ENCODE data around the gene FBXL17. TPM values are rescaled to one million over a fixed set of nuclear protein-coding genes. Genes with fewer than 3 reads are reported as not detected.

The FBXL17 gene
- total RNA-seq, 2 experiments from 2014 or later, result 6.6 to 9.4 TPM

GRCh38 chr5:108387758-108388157 is 5.9 kb upstream of the FBXL17 start:
- no peaks in the 10 kb centered on the region for H3K36me3 Mint-ChIP-seq (ENCODE audit: low read depth)
- no peaks in the 10 kb centered on the region for H3K27me3 Mint-ChIP-seq (ENCODE audit: low read depth)

GRCh38 chr5:108386345-108387061 is 4.6 kb upstream of the FBXL17 start:
- CTCF ChIA-PET, result no interaction called here
- Mint-ChIP-seq H3K27ac (no peak overlapping the region), H3K36me3 (ENCODE audit: low read depth) (no peaks in the 10 kb centered on the region), H3K4me3 (no peak overlapping the region), H3K4me1 (ENCODE audit: low read depth) (peaks cover 12% of the 10 kb centered on the region), H3K9me3 (ENCODE audit: insufficient read depth) (no peaks in the 10 kb centered on the region), H3K27me3 (ENCODE audit: low read depth) (no peaks in the 10 kb centered on the region)
- POLR2A ChIA-PET, result no interaction called here
- DNase-seq (no peak), ATAC-seq (no peak)

More at GRCh38 chr5:108387758-108388157, 5.9 kb upstream of the FBXL17 start:
- ChIA-PET POLR2A (no interaction called here), CTCF (no interaction called here)
- no peaks in the 10 kb centered on the region for H3K9me3 Mint-ChIP-seq (ENCODE audit: insufficient read depth)
- H3K4me1 Mint-ChIP-seq (ENCODE audit: low read depth), result peaks cover 11% of the 10 kb centered on the region
- no peak overlapping the region for H3K27ac Mint-ChIP-seq
- DNase-seq (no peak), ATAC-seq (no peak)
- H3K4me3 Mint-ChIP-seq, result no peak overlapping the region

GRCh38 chr5:108384741-108385140 is 2.8 kb upstream of the FBXL17 start:
- DNase-seq, result no peak
- Mint-ChIP-seq H3K4me1 (ENCODE audit: low read depth) (peaks cover 14% of the 10 kb centered on the region), H3K36me3 (ENCODE audit: low read depth) (peaks cover 2% of the 10 kb centered on the region), H3K4me3 (no peak overlapping the region), H3K27me3 (ENCODE audit: low read depth) (no peaks in the 10 kb centered on the region), H3K9me3 (ENCODE audit: insufficient read depth) (no peaks in the 10 kb centered on the region), H3K27ac (no peak overlapping the region)
- ChIA-PET POLR2A (no interaction called here), CTCF (interaction anchor here (1.9 kb wide), 1 partner anchor 124 kb away, joined by 6 read pairs; no protein-coding TSS in a partner anchor)
- no peak for ATAC-seq

- ATAC-seq (peak; percentile 5), DNase-seq (peak; percentile 38)
- Mint-ChIP-seq H3K27me3 (ENCODE audit: low read depth) (no peaks in the 10 kb centered on the region), H3K27ac (peak overlapping the region; percentile 97), H3K4me3 (peak overlapping the region; percentile 93), H3K9me3 (ENCODE audit: insufficient read depth) (no peaks in the 10 kb centered on the region), H3K4me1 (ENCODE audit: low read depth) (peaks cover 25% of the 10 kb centered on the region), H3K36me3 (ENCODE audit: low read depth) (peaks cover 8% of the 10 kb centered on the region)
- CTCF ChIA-PET, result interaction anchor here (0.6 to 1.8 kb wide), 2 partner anchors 37 to 123 kb away, joined by 3 to 6 read pairs; no protein-coding TSS in a partner anchor
- POLR2A ChIA-PET, result interaction anchor here (0.6 to 1.5 kb wide), 9 partner anchors 14 to 1029 kb away, joined by 3 to 10 read pairs (median 3); partner anchors contain the start of gene PJA2
These were observed 959 bp upstream of the FBXL17 start for GRCh38 chr5:108382784-108383330.

- H3K4me3 Mint-ChIP-seq, result peak overlapping the region; percentile 93
- H3K27me3 Mint-ChIP-seq (ENCODE audit: low read depth), result no peaks in the 10 kb centered on the region
- H3K4me1 Mint-ChIP-seq (ENCODE audit: low read depth), result peaks cover 25% of the 10 kb centered on the region
- ChIA-PET CTCF (interaction anchor here (1.6 kb wide), 1 partner anchor 121 kb away, joined by 6 read pairs; no protein-coding TSS in a partner anchor), POLR2A (interaction anchor here (0.6 to 1.5 kb wide), 7 partner anchors 121 to 1310 kb away, joined by 3 to 10 read pairs (median 4); partner anchors contain the start of gene PJA2)
- peak; percentile 73 for ATAC-seq
- peak; percentile 79 for DNase-seq
- H3K9me3 Mint-ChIP-seq (ENCODE audit: insufficient read depth), result peaks cover 8% of the 10 kb centered on the region
- H3K36me3 Mint-ChIP-seq (ENCODE audit: low read depth), result peaks cover 15% of the 10 kb centered on the region
- peak overlapping the region; percentile 97 for H3K27ac Mint-ChIP-seq
These were observed 446 bp downstream of the FBXL17 start for GRCh38 chr5:108381350-108381953.

GRCh38 chr5:108380531-108381349 is 1.2 kb downstream of the FBXL17 start:
- peak; percentile 4 for ATAC-seq
- DNase-seq, result peak; percentile 55
- peaks cover 15% of the 10 kb centered on the region for H3K9me3 Mint-ChIP-seq (ENCODE audit: insufficient read depth)
- H3K27me3 Mint-ChIP-seq (ENCODE audit: low read depth), result no peaks in the 10 kb centered on the region
- POLR2A ChIA-PET, result interaction anchor here (0.6 to 1.4 kb wide), 3 partner anchors 9 to 120 kb away, joined by 3 to 4 read pairs (median 3); no protein-coding TSS in a partner anchor
- H3K27ac Mint-ChIP-seq, result peak overlapping the region; percentile 97
- H3K4me1 Mint-ChIP-seq (ENCODE audit: low read depth), result peaks cover 25% of the 10 kb centered on the region
- H3K4me3 Mint-ChIP-seq, result peak overlapping the region; percentile 93
- CTCF ChIA-PET, result interaction anchor here (1.0 to 1.6 kb wide), 2 partner anchors 35 to 120 kb away, joined by 3 to 6 read pairs; no protein-coding TSS in a partner anchor
- peaks cover 18% of the 10 kb centered on the region for H3K36me3 Mint-ChIP-seq (ENCODE audit: low read depth)

- ATAC-seq (no peak), DNase-seq (peak; percentile 28)
- Mint-ChIP-seq H3K36me3 (ENCODE audit: low read depth) (peaks cover 24% of the 10 kb centered on the region), H3K9me3 (ENCODE audit: insufficient read depth) (peaks cover 21% of the 10 kb centered on the region), H3K27ac (peak overlapping the region; percentile 60), H3K4me1 (ENCODE audit: low read depth) (peaks cover 25% of the 10 kb centered on the region), H3K27me3 (ENCODE audit: low read depth) (no peaks in the 10 kb centered on the region), H3K4me3 (peak overlapping the region; percentile 89)
- ChIA-PET POLR2A (interaction anchor here (0.6 to 1.4 kb wide), 2 partner anchors 49 to 120 kb away, joined by 3 to 4 read pairs; no protein-coding TSS in a partner anchor), CTCF (interaction anchor here (1.0 to 1.6 kb wide), 2 partner anchors 34 to 119 kb away, joined by 3 to 6 read pairs; no protein-coding TSS in a partner anchor)
These were observed 2.0 kb downstream of the FBXL17 start for GRCh38 chr5:108379722-108380530.

- POLR2A ChIA-PET, result no interaction called here
These were observed 6.1 kb downstream of the FBXL17 start for GRCh38 chr5:108375768-108376167.

GRCh38 chr5:108373426-108373825 is 8.5 kb downstream of the FBXL17 start:
- CTCF ChIA-PET, result no interaction called here
- Mint-ChIP-seq H3K36me3 (ENCODE audit: low read depth) (peaks cover 36% of the 10 kb centered on the region), H3K27me3 (ENCODE audit: low read depth) (no peaks in the 10 kb centered on the region), H3K27ac (no peak overlapping the region), H3K9me3 (ENCODE audit: insufficient read depth) (peaks cover 39% of the 10 kb centered on the region), H3K4me1 (ENCODE audit: low read depth) (peaks cover 2% of the 10 kb centered on the region), H3K4me3 (no peak overlapping the region)
- DNase-seq, result no peak
- ATAC-seq, result no peak
- POLR2A ChIA-PET, result no interaction called here

More at GRCh38 chr5:108375768-108376167, 6.1 kb downstream of the FBXL17 start:
- Mint-ChIP-seq H3K9me3 (ENCODE audit: insufficient read depth) (peaks cover 39% of the 10 kb centered on the region), H3K36me3 (ENCODE audit: low read depth) (peaks cover 42% of the 10 kb centered on the region), H3K4me3 (no peak overlapping the region), H3K27me3 (ENCODE audit: low read depth) (no peaks in the 10 kb centered on the region), H3K4me1 (ENCODE audit: low read depth) (peaks cover 14% of the 10 kb centered on the region), H3K27ac (no peak overlapping the region)
- ATAC-seq, result no peak
- DNase-seq, result no peak
- CTCF ChIA-PET, result no interaction called here

GRCh38 chr5:108372369-108372768 is 9.5 kb downstream of the FBXL17 start:
- peaks cover 36% of the 10 kb centered on the region for H3K9me3 Mint-ChIP-seq (ENCODE audit: insufficient read depth)
- peaks cover 31% of the 10 kb centered on the region for H3K36me3 Mint-ChIP-seq (ENCODE audit: low read depth)
- no peak overlapping the region for H3K4me3 Mint-ChIP-seq
- H3K4me1 Mint-ChIP-seq (ENCODE audit: low read depth), result no peaks in the 10 kb centered on the region
- CTCF ChIA-PET, result no interaction called here
- DNase-seq (no peak), ATAC-seq (no peak)
- H3K27ac Mint-ChIP-seq, result no peak overlapping the region
- no peaks in the 10 kb centered on the region for H3K27me3 Mint-ChIP-seq (ENCODE audit: low read depth)
- POLR2A ChIA-PET, result no interaction called here
